ELR (cell line): ENCODE results near the gene PAX8.

Experiments used
- DNase-seq: peaks from one replicate; pipeline ENCODE4 v3.0.0-alpha.2; 2015; ENCODE audit warnings: low read depth

The PAX8 gene

DNA sequence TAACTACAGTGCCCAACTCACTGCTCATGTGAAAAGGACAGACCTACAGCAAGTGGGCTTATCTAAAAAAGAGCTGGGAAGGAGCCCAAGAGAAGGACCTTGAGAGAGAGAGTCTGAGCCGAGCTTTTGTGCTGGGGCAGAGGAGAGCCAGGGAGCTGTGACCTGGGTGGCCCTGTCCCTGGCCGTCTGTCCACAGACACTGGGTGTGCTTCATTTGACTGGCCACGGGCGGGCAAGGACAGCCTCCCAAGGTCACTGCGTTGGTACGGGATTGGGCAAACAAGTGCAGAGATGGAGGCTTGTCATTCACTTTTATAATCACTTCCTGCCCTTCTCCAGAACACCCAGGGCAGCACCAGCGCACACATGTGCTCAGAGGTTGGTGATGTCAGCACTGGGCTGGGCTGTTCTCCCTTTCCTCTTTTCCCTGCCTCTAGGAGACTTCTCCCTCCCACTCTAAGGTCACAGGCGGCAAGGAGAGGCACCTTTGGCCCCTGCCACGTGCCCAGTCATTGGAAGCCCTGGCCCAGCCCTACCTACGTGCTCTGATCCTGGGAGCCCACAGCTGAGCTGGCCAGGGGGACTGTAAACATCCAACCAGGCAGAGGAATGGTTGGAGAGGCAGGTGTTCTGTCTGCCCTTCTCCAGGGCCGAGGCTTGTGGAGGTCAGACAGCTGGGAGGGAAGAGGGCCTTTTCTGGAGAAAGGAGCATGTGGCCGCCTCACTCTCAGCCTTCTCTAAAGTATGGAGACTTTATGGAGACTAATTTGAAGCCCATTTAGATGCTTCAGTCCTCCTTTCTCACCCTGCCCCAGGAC lies 111.4 kb downstream of the PAX8 start:
- DNase-seq: no peak

DNA sequence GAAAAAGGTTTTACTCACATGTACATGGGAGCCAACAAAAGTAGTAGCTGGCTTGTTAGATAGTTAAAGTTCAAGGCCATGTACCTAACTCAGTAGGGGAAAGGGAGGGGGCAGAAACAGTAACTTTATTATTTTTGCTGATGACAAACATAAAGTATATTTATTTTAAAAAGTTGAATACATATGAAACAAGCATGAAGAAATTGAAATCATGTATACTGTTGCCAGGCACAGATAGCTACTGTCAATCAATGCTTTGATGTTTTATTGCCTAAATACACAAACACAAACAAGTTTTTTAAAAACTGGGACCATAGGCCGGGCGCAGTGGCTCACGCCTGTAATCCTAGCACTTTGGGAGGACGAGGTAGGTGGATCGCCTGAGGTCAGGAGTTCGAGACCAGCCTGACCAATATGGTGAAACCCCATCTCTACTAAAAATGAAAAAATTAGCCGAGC lies 112.5 kb downstream of the PAX8 start:
- no peak for DNase-seq
